Suprapubic skin (tissue), 4 donors: ENCODE measurements around the gene PPP1R14C.

Experiments
- CTCF ChIP-seq, 2 donors: fragments of 200-600 bp in 1 of 2; fragments of 450-650 bp in 1 of 2; sonication (generic) in 1 of 2; IDR thresholded peaks; one replicate each; pipeline ENCODE4 v1.5.1; 2016 to 2019; ENCODE audit warnings: antibody characterized with exemption in 2 of 2, mild to moderate bottlenecking in 1 of 2, moderate library complexity in 1 of 2
- EP300 ChIP-seq: sonication (generic); formaldehyde crosslinking; IDR thresholded peaks from one replicate; pipeline ENCODE4 v1.6.1; 2017; ENCODE audit warnings: antibody characterized with exemption
- POLR2A ChIP-seq, 2 donors: fragments of 450-650 bp; IDR thresholded peaks; one replicate each; pipeline ENCODE4 v1.6.1; 2017; ENCODE audit warnings: antibody characterized with exemption in 2 of 2, mild to moderate bottlenecking in 2 of 2, moderate library complexity in 2 of 2
- POLR2AphosphoS5 ChIP-seq, 3 donors: sonication (generic); formaldehyde crosslinking; IDR thresholded peaks; one replicate each; pipeline ENCODE4 v1.6.1; 2017; ENCODE audit warnings: antibody characterized with exemption in 3 of 3

GRCh38 chr6:150182460-150183078 is 39.7 kb downstream of the PPP1R14C start:
- TF ChIP-seq EP300 (no peak), CTCF (IDR thresholded peaks at IDR 0.05) (no peak), POLR2A (IDR thresholded peaks at IDR 0.05) (no peak), POLR2AphosphoS5 (IDR thresholded peaks at IDR 0.05) (no peak)
